Measurements from ENCODE around the gene PAK1. TPM values are rescaled to one million over a fixed set of nuclear protein-coding genes. Genes with fewer than 3 reads are reported as not detected.

The PAK1 gene
- total and polyA plus RNA-seq, 9 of the 15 experiments (the other 6 are each of a cell fraction or from before 2014, with no cell fraction given) = 0.52 to 11.7 (median 1.9) TPM

- CTCF ChIA-PET (ENCODE audit: low intra/inter-chr PET ratio) = no interaction called here
- no peak overlapping the region for H3K4me3 ChIP-seq
- in situ Hi-C loops (cut with MboI) = no loop called here
Observed at GRCh38 chr11:77471558-77472193, 2.2 kb downstream of the PAK1 start.

More at GRCh38 chr11:77471558-77472193, 2.2 kb downstream of the PAK1 start:
- Histone ChIP-seq H2AFZ (ENCODE audit: low read depth, low read length) (no peak overlapping the region), H3K27me3 (ENCODE audit: control insufficient read depth in 2 of 2, insufficient read depth in 2 of 2, low read length in 2 of 2) (no peaks in the 10 kb centered on the region; a peak in 2 of 5 replicates), H3K9me1 (ENCODE audit: control insufficient read depth, insufficient read depth, low read length) (no peaks in the 10 kb centered on the region), H3K9me3 (replicated peaks; ENCODE audit: control insufficient read depth, insufficient read depth, low read depth, low read length) (no peaks in the 10 kb centered on the region), H3K27ac (ENCODE audit: extremely low read depth, low read depth, low read length) (no peak overlapping the region), H3K4me1 (replicated peaks in 1 of 2; ENCODE audit: control insufficient read depth in 2 of 2, insufficient read depth in 2 of 2, low read length in 2 of 2) (peaks cover 0 to 14% of the 10 kb centered on the region in 2 experiments; a peak in 1 of 5 replicates), H3K4me2 (ENCODE audit: insufficient read depth, low read length) (no peak overlapping the region), H3K9ac (ENCODE audit: insufficient read depth in 1 of 2, low read depth in 2 of 2, low read length in 2 of 2) (no peak overlapping the region), H4K20me1 (replicated peaks; ENCODE audit: control insufficient read depth, insufficient read depth, low read length) (no peaks in the 10 kb centered on the region), H3K79me2 (ENCODE audit: control insufficient read depth, insufficient read depth, low read length) (no peaks in the 10 kb centered on the region), H3K36me3 (ENCODE audit: control insufficient read depth, insufficient read depth, low read length) (no peaks in the 10 kb centered on the region)
- POLR2A ChIA-PET = interaction anchor here (0.6 to 1.4 kb wide), 5 partner anchors 15 to 1231 kb away, joined by 3 to 5 read pairs (median 4); no protein-coding TSS in a partner anchor
- WGBS (ENCODE audit: insufficient coverage, low coverage, missing lambda C conversion rate) = 0% methylated on average over 3 of the region's 3 CpGs
- BruUV-seq (replicated peaks) = no TSS peak
- no peak for ATAC-seq
- no peak for FAIRE-seq
- no peak for TF ChIP-seq ETS2 (tag; IDR thresholded peaks at IDR 0.05; ENCODE audit: borderline replicate concordance, poor library complexity, severe bottlenecking)
- no peak for TF ChIP-seq ZNF589 (CRISPR knock-in tag; IDR thresholded peaks at IDR 0.05; ENCODE audit: low read depth)
- TF ChIP-seq C11orf30 (IDR thresholded peaks at IDR 0.05; ENCODE audit: low read depth) = peak; percentile 21; the same call in 1 of the 2 replicates
- TF ChIP-seq RAD21 (CRISPR knock-in tag; conservative IDR thresholded peaks at IDR 0.05 in 1 of 2, IDR thresholded peaks at IDR 0.05 in 1 of 2) = 0 out of 4 replicates have a peak, but pooled peaks of 1 of the 2 experiments have one; percentile 9
- TF ChIP-seq SPI1 (IDR thresholded peaks at IDR 0.05; ENCODE audit: borderline replicate concordance, low read depth, low read length) = no peak
- TF ChIP-seq, protein P1, sequence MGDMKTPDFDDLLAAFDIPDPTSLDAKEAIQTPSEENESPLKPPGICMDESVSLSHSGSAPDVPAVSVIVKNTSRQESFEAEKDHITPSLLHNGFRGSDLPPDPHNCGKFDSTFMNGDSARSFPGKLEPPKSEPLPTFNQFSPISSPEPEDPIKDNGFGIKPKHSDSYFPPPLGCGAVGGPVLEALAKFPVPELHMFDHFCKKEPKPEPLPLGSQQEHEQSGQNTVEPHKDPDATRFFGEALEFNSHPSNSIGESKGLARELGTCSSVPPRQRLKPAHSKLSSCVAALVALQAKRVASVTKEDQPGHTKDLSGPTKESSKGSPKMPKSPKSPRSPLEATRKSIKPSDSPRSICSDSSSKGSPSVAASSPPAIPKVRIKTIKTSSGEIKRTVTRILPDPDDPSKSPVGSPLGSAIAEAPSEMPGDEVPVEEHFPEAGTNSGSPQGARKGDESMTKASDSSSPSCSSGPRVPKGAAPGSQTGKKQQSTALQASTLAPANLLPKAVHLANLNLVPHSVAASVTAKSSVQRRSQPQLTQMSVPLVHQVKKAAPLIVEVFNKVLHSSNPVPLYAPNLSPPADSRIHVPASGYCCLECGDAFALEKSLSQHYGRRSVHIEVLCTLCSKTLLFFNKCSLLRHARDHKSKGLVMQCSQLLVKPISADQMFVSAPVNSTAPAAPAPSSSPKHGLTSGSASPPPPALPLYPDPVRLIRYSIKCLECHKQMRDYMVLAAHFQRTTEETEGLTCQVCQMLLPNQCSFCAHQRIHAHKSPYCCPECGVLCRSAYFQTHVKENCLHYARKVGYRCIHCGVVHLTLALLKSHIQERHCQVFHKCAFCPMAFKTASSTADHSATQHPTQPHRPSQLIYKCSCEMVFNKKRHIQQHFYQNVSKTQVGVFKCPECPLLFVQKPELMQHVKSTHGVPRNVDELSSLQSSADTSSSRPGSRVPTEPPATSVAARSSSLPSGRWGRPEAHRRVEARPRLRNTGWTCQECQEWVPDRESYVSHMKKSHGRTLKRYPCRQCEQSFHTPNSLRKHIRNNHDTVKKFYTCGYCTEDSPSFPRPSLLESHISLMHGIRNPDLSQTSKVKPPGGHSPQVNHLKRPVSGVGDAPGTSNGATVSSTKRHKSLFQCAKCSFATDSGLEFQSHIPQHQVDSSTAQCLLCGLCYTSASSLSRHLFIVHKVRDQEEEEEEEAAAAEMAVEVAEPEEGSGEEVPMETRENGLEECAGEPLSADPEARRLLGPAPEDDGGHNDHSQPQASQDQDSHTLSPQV (IDR thresholded peaks at IDR 0.05) = no peak
- TF ChIP-seq, protein P2, sequence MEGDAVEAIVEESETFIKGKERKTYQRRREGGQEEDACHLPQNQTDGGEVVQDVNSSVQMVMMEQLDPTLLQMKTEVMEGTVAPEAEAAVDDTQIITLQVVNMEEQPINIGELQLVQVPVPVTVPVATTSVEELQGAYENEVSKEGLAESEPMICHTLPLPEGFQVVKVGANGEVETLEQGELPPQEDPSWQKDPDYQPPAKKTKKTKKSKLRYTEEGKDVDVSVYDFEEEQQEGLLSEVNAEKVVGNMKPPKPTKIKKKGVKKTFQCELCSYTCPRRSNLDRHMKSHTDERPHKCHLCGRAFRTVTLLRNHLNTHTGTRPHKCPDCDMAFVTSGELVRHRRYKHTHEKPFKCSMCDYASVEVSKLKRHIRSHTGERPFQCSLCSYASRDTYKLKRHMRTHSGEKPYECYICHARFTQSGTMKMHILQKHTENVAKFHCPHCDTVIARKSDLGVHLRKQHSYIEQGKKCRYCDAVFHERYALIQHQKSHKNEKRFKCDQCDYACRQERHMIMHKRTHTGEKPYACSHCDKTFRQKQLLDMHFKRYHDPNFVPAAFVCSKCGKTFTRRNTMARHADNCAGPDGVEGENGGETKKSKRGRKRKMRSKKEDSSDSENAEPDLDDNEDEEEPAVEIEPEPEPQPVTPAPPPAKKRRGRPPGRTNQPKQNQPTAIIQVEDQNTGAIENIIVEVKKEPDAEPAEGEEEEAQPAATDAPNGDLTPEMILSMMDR (IDR thresholded peaks at IDR 0.05 in 2 of 3, conservative IDR thresholded peaks at IDR 0.05 in 1 of 3; ENCODE audit: insufficient read depth in 2 of 3, low read depth in 1 of 3, low read length in 3 of 3) = peak in 1 of 3 experiments; percentile 31; a peak in 2 of 6 replicates
- TF ChIP-seq ZNF316 (IDR thresholded peaks at IDR 0.05) = 0 out of 2 replicates have a peak, but pooled peaks have one; percentile 30
- no peak for TF ChIP-seq HMG20B (CRISPR knock-in tag; IDR thresholded peaks at IDR 0.05)
- intact Hi-C loops (cut with micrococcal nuclease) = loop anchor here (5.0 kb wide), 1 partner anchor 76 kb away; no protein-coding TSS in a partner anchor
- peak in 3 of 4 experiments; percentile 10 to 11 (median 10) for DNase-seq (ENCODE audit: extremely low read depth in 1 of 4, low spot score in 3 of 4)
